GM19324 (cell line): ENCODE measurements around the gene AKT1.
"Not testable (repeated sequence)": the region's sequence is repeated elsewhere in the genome, so short reads cannot be mapped to it uniquely, and the experiment has no call there.

Experiments
- ATAC-seq: cut with Tn5 transposase; IDR thresholded peaks from one replicate; pipeline ENCODE4 v1.9.1; 2021; ENCODE audit warnings: mild to moderate bottlenecking, moderate library complexity; ENCODE audit not compliant: unreplicated experiment, low FRiP score

AKT1 gene

GRCh38 chr14:104819361-104819781 is 23.8 kb upstream of the AKT1 start:
- no peak for ATAC-seq

- no peak for ATAC-seq
These were observed 23.2 kb upstream of the AKT1 start for GRCh38 chr14:104818714-104819161.

DNA sequence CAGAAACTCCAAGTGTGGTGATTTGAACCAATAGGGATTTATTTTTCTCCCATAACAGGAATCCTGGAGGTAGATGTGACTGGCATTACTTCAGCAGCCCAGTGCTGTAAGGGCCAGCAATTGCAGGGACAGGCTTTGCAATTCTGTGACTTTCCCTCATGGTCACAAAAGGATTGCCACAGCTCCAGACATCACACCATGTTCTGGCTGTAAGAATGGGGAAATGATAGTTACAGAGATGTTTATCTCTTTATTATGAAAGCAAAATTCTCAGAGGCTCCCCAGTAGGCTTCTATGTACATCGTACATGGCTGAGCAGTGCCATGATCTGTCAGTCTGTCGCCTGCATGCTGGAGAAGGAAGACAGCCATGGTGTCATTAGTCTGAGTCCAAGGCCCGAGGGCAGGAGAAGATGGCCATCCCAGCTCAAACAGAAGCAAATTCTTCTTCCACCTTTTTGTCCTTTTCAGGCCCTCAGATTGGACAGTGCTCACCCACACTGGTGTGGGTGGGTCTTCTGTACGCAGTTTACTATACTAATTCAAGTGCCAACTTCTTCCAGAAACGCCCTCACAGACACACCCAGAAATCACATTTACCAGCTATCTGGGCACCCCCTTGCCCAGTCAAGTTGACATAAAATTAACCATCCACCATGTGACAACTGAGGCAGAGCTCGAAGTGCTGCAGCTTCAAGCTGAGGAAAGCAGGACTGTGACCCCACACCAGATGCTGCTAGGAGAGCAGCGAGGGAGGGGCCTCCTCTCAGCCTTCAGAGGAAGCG is 22.6 kb upstream of the AKT1 start:
- ATAC-seq = no peak

DNA sequence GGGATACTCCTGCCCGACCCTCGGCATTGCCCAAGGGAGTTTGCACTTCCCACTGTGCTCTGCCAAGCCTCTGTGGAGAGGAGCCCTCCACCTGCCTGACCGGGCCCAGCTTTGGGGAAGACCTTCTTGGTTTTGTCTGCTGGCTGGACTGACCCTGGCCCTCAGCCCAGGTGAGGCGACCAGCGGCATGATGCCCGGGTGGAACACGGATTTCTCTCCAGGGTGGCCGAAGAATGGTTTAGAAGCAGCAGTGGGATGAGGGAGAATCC is 21.0 kb upstream of the AKT1 start:
- no peak for ATAC-seq

GRCh38 chr14:104814701-104815100 is 19.2 kb upstream of the AKT1 start:
- not testable (repeated sequence) for ATAC-seq

DNA sequence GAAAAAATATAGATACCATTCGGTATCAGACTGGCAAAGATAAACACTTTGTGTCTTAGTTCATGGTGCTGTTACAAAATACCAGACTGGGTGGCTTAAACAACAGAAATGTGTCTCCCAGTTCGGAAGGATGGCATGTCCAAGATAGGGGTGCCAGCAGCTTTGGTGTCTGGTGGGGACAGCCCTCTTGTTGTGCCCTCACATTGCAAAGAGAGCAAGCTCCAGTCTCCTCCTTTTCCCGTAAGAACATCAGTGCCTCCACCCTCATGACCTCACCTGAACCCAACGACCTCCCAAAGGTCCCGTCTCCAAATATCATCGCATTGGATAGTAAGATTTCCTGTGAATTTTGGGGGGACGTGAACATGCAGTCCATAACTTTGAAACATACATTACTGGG is 17.7 kb upstream of the AKT1 start:
- ATAC-seq = no peak

DNA sequence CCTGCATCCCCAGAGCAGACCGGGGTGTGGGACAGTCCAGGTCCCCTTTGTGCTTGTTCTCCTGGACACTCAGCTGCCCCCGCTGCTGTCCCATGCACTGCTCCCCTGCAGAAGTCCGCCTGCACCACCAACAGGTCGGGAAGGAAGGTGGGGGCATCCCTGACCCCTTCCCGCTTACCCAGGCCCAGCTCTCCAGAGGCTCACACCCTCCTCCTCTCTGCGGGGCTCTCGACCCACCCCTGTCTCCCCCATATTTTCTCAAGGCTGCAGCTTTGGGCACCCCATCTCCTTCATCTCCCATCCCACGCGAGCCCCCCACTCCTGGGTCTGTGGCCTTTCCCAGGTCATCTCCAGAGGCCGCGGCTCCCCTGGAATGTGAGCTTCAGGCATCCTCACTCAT is 14.8 kb upstream of the AKT1 start:
- no peak for ATAC-seq

DNA sequence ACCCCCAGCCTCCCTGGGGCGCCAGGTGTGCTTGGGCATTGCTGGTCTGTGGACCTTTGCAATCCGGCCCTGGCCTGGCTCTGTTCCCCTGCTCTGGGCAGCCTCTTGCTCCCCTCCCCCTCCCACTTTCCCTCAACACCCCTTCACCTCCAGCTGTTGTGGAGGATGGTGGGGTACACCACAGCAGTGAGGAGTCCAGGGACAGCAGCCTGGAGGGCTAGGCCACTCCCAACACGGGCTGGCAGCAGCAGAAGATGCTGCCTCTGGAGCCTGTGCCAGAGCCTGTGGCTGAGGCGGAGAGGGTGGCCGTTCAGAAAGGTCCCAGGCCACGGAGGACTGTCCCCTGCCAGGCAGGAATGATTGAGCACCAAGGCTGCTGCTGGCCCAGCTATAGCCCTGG is 12.9 kb upstream of the AKT1 start:
- no peak for ATAC-seq

DNA sequence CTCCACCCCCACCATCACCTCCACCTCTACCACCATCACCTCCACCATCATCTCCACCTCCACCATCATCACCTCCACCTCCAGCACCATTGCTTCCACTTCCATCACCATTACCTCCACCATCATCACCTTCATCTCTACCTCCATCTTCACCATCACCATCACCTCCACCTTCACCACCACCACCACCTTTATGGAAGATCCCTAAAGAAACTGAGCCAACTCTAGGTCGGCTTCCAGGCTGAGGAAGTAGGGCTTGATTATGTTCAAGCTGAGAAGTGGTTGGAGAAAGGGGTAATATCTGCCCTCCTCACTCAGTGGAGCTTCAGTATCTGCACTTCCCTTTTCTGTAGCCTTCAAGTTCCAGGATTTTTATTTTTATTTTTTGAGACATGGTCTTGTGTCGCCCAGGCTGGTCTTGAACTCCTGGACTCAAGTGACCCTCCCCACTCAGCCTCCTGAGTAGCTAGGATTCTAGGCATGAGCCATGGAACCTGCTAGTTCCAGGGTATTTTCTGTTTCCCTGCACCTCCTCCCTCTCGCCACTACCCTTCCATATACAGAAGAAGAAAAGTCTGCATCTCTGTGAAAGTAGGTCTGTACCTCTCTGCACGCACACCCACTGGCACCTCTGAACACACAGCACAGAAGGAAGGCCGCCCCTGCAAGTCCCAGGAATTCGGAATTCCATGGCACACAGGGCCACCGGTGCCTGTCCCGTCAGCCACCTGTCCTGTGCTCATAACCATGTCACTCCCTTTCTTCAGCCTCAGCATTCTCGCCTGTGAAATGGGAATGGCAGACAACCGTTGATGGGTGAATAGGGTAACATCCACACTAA is 11.3 kb upstream of the AKT1 start:
- ATAC-seq = no peak

DNA sequence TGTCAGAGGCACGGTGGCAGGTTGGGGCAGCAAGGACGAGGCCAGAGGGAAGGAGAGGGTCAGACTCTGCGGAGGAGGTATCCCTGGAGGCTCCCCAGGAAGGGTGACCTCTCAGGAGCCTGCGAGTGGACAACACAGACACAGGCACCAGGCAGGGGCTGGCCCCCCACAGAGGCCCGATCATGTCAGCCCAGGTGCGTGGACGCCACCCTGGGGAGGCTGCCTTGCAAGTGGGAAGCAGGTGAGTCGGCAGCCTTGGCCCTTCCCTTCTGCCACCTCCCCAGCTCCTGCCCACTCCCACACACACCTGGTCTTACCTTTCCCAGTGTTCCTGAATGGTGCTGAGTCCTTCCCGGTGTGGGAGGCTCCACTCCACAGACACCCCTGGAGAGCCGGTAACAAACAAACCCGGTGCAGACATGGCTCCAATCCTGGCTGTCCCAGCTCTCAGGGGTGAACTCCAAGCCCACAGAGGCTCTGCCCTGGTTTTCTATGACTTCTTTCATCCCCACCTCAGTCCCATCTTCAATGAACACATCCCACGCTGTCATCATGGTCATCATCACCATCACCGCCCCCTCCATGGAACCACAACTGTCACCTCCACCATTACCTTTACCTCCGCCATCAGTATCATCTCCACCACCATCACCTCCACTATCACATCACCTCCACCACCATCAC is 10.5 kb upstream of the AKT1 start:
- ATAC-seq = no peak

DNA sequence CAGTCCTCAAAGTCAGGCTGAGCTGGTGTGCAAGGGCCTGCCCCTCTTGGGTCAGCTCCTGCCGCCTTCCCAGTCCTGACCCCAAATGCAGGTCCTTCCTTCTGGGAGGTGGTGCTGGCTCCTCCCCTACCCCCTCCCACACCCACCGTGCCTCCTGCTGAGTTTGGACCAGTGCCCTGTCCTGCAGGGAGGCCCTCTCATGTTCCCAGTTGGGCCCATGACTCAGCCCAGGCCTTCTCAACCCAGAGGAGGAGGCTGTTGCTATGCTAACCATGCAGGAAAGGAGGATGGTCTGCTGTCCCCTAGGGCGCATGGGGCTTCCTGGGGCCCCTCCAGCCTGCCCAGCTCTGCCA is 9.8 kb upstream of the AKT1 start:
- ATAC-seq = no peak

DNA sequence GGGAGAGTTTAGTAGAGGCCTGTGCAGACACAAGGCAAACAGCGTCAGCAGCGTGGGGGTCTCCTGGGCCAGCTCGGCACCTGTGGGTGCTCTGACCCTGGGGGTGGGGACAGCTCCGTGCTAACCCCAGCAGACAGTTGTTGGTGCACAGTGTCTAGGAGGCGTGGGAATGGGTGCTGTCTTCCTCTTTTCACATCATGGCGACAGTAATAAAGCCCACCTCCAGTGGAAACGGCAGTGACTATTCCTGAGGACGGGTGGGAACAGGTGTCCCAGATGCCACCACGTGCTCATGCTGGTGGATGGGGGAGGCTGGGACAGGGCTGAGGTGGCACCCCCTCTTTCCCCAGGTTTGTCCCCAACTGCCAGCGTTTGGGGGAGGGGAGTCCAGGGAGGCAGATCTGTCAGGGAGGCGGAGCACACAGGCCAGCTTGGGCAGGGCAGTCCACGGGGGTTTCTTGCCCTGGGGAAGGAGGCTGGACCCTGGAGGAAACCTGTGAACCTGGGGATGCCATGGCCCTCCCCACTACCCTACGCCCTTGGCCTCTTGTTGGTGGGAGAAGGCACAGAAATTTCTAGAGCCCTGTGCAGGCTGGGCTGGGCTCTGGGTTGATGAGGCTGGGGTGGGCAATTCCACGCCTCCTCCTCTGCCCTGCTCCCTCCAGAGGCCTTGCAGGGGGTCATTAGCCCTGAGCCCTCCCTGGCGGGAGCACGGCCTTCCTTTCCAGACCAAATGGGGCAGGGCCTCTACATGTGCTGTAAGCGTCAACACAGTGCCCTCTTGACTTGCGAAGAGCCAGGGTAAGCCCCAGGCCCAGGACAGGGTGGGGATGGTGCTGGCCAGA is 9.2 kb upstream of the AKT1 start:
- no peak for ATAC-seq

GRCh38 chr14:104803912-104804410 is 8.4 kb upstream of the AKT1 start:
- no peak for ATAC-seq

DNA sequence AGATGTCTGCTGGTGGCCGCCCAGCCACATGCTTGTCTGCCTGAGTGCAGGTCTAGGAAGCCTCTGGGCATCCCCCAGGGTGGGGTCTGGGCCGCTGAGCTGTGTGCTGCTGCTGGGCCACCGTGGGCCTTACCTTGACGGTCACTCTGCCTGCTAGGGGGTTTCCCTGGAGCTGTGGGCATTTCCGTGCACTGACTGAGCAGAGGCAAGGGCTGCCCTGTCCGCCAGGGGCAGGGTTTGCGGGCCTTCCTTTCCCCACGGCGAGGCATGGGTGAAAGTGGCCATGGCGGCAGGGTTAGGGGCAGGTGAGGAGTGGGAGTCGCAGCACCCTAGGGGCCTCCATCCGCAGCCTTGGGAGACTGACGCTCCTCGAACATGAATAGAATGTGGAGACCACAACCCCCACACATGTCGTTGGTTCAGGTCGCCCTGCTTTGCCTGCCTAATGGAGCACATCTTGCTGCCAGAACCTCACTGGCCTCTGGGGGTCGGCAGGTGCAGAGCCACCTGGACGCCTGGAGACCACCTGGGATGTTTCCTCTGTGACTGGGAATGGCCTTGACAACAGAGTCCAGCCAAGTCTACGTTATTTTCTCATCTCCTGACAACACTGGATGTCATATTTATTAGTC is 7.8 kb upstream of the AKT1 start:
- ATAC-seq = no peak

- ATAC-seq = no peak
These were observed 7.0 kb upstream of the AKT1 start for GRCh38 chr14:104802394-104803184.

- no peak for ATAC-seq
These were observed 6.2 kb upstream of the AKT1 start for GRCh38 chr14:104801520-104802393.

GRCh38 chr14:104800771-104801519 is 5.4 kb upstream of the AKT1 start, which contains the start of gene ZBTB42:
ZBTB42 (plus strand) TSS chr14:104801101; CDS start chr14:104801198, 97 bp downstream.
- ATAC-seq = peak; percentile 47
